C4-2B (cell line): ENCODE measurements around the gene GLI3.

Experiments used
- ZFX ChIP-seq: fragments of 450-650 bp; IDR thresholded peaks from 2 replicates; pipeline ENCODE4 v1.6.1; 2017
- TF ChIP-seq, protein P1 (sequence below): fragments of 450-650 bp; conservative IDR thresholded peaks from 2 replicates; pipeline ENCODE4 v1.5.1; 2017; ENCODE audit warnings: mild to moderate bottlenecking

DNA sequence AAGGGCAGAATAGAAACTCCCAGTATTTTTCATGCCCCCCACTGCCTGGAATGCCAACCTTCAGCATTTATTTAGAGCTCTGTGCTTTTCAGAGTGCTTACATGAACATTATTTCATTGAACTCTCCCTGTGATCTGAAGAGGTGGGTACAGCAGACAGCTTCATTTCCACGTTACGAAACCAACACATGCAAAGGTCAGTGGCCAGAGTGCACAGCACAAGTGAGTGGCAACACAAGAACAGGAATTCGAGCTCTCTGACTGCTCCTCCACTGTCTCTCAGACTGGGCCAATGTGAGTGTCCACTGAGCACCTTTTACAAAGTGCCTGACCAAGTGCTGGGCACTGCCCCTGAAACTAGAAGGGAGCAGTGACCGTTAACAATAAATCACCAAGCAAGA, 162.9 kb downstream of the GLI3 start:
- TF ChIP-seq, protein P1, sequence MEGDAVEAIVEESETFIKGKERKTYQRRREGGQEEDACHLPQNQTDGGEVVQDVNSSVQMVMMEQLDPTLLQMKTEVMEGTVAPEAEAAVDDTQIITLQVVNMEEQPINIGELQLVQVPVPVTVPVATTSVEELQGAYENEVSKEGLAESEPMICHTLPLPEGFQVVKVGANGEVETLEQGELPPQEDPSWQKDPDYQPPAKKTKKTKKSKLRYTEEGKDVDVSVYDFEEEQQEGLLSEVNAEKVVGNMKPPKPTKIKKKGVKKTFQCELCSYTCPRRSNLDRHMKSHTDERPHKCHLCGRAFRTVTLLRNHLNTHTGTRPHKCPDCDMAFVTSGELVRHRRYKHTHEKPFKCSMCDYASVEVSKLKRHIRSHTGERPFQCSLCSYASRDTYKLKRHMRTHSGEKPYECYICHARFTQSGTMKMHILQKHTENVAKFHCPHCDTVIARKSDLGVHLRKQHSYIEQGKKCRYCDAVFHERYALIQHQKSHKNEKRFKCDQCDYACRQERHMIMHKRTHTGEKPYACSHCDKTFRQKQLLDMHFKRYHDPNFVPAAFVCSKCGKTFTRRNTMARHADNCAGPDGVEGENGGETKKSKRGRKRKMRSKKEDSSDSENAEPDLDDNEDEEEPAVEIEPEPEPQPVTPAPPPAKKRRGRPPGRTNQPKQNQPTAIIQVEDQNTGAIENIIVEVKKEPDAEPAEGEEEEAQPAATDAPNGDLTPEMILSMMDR, result no peak
- no peak for TF ChIP-seq ZFX
